ENCODE measurements around the gene NPR2. TPM values are rescaled to one million over a fixed set of nuclear protein-coding genes. Genes with fewer than 3 reads are reported as not detected.

The NPR2 gene
- total RNA-seq, 4 donors from 2014 or later = 5.1 to 9.3 (median 8.1) TPM

DNA sequence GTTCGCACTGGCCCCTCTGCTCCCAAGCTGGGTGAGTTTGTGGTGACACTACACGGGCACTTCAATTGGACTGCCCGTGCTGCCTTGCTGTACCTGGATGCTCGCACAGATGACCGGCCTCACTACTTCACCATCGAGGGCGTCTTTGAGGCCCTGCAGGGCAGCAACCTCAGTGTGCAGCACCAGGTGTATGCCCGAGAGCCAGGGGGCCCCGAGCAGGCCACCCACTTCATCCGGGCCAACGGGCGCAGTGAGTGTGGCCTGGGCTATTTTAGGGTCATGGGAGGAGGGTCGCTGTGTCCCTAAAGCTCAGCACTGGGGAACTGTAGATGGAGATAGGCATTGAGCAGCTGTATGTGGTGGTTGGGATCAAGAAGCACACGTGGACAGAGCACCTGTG is 1.4 kb downstream of the NPR2 start:
- intact Hi-C loops (cut with DNase I) = loop anchor here (5.0 kb wide), 1 partner anchor 34 kb away; the partner anchor contains the start of genes FAM221B and TMEM8B
- Histone ChIP-seq H3K27ac (no peak overlapping the region), H3K27me3 (no peaks in the 10 kb centered on the region), H3K4me1 (peaks cover 8 to 13% of the 10 kb centered on the region in 2 donors), H3K4me3 (replicated peaks in 1 of 3) (no peak overlapping the region), H3K9me3 (no peaks in the 10 kb centered on the region), H3K36me3 (no peaks in the 10 kb centered on the region)
- WGBS, 2 donors = 93% methylated on average over 12 to 13 of the region's 14 CpGs
- no peak for TF ChIP-seq POLR2A (IDR thresholded peaks at IDR 0.05)
- TF ChIP-seq, protein P1, sequence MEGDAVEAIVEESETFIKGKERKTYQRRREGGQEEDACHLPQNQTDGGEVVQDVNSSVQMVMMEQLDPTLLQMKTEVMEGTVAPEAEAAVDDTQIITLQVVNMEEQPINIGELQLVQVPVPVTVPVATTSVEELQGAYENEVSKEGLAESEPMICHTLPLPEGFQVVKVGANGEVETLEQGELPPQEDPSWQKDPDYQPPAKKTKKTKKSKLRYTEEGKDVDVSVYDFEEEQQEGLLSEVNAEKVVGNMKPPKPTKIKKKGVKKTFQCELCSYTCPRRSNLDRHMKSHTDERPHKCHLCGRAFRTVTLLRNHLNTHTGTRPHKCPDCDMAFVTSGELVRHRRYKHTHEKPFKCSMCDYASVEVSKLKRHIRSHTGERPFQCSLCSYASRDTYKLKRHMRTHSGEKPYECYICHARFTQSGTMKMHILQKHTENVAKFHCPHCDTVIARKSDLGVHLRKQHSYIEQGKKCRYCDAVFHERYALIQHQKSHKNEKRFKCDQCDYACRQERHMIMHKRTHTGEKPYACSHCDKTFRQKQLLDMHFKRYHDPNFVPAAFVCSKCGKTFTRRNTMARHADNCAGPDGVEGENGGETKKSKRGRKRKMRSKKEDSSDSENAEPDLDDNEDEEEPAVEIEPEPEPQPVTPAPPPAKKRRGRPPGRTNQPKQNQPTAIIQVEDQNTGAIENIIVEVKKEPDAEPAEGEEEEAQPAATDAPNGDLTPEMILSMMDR (IDR thresholded peaks at IDR 0.05) = no peak
- no peak for DNase-seq

- 87 to 96% methylated on average over 2 of the region's 2 CpGs for WGBS, 2 donors
- Histone ChIP-seq H3K27ac (no peak overlapping the region), H3K27me3 (no peaks in the 10 kb centered on the region), H3K4me3 (replicated peaks in 1 of 3) (no peak overlapping the region), H3K36me3 (no peaks in the 10 kb centered on the region), H3K9me3 (no peaks in the 10 kb centered on the region), H3K4me1 (peaks cover 8 to 13% of the 10 kb centered on the region in 2 donors)
- no peak for DNase-seq
- intact Hi-C loops (cut with DNase I) = loop anchor here (5.0 kb wide), 1 partner anchor 34 kb away; the partner anchor contains the start of genes FAM221B and TMEM8B
- TF ChIP-seq, protein P1 (IDR thresholded peaks at IDR 0.05) = no peak
- TF ChIP-seq POLR2A (IDR thresholded peaks at IDR 0.05) = no peak
Observed at GRCh38 chr9:35793461-35793860, 2.1 kb downstream of the NPR2 start.

- Histone ChIP-seq H3K27me3 (no peaks in the 10 kb centered on the region), H3K27ac (no peak overlapping the region), H3K9me3 (no peaks in the 10 kb centered on the region), H3K36me3 (no peaks in the 10 kb centered on the region), H3K4me1 (peaks cover 5 to 6% of the 10 kb centered on the region in 2 donors), H3K4me3 (replicated peaks in 1 of 3) (no peak overlapping the region)
- DNase-seq = no peak
- intact Hi-C loops (cut with DNase I) = no loop called here
- TF ChIP-seq, protein P1 (IDR thresholded peaks at IDR 0.05) = no peak
- no peak for TF ChIP-seq POLR2A (IDR thresholded peaks at IDR 0.05)
Observed at GRCh38 chr9:35795695-35796094, 4.3 kb downstream of the NPR2 start.

DNA sequence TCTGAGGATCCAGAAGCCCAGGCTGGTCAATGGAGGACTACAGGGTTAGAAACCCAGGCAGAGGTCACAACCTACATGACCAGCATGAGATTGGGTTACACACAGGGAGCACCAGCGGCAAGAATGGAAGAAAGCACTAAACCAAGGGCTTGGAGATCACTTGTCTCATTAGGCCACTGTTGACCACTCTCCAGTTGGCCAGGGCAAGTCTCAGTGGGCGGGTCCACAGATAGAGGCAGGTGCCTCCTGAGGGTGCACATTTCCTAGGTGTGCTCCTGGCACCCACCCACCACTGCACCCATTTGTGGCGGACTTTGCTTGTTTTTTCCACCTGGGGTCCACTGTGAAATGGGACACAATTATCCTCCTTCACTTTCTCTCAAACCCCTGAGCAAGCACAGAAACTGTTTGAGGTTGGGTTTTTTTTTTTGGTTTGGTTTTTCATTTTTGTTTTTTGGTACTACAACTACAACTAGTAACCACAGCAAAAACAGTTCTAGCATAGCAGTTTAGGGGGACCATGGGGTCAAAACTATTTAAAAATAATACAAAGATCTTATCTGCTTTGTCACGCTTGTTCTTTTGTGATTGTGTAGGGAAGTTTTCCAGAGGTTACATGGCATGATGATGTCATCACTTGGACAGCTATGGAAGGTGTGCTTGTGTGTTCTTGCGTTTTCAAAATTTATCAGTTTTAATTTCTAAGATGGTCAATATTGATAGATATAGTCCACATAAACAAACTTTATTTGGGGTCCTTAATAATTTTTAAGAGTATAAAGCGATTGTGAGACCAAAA is 6.1 kb downstream of the NPR2 start:
- 85 to 91% methylated on average over 6 of the region's 6 CpGs for WGBS, 2 donors
- no peaks in the 10 kb centered on the region for H3K4me1 ChIP-seq
- intact Hi-C loops (cut with DNase I) = no loop called here
- DNase-seq = no peak
- no peaks in the 10 kb centered on the region for H3K27me3 ChIP-seq
- H3K9me3 ChIP-seq = no peaks in the 10 kb centered on the region
- TF ChIP-seq, protein P1 (IDR thresholded peaks at IDR 0.05) = no peak
- no peak for TF ChIP-seq POLR2A (IDR thresholded peaks at IDR 0.05)
- no peak overlapping the region for H3K4me3 ChIP-seq (replicated peaks in 1 of 3)
- peaks cover 0 to 1% of the 10 kb centered on the region in 2 donors for H3K36me3 ChIP-seq
- no peak overlapping the region for H3K27ac ChIP-seq

- DNase-seq = no peak
- H3K4me3 ChIP-seq (replicated peaks in 1 of 3) = no peak overlapping the region
- H3K27me3 ChIP-seq = no peaks in the 10 kb centered on the region
- WGBS, 2 donors = 91 to 98% methylated on average over 4 of the region's 4 CpGs
- TF ChIP-seq, protein P1 (IDR thresholded peaks at IDR 0.05) = no peak
- no peak for TF ChIP-seq POLR2A (IDR thresholded peaks at IDR 0.05)
- no peaks in the 10 kb centered on the region for H3K4me1 ChIP-seq
- H3K9me3 ChIP-seq = no peaks in the 10 kb centered on the region
- no peak overlapping the region for H3K27ac ChIP-seq
- intact Hi-C loops (cut with DNase I) = no loop called here
- peaks cover 0 to 5% of the 10 kb centered on the region in 2 donors for H3K36me3 ChIP-seq
Observed at GRCh38 chr9:35798658-35799374, 7.4 kb downstream of the NPR2 start.
